Esophagus muscularis mucosa (tissue), 3 donors: Measurements from ENCODE around the gene LITAF.

Experiments
- POLR2A ChIP-seq: fragments of 450-650 bp; IDR thresholded peaks from one replicate; pipeline ENCODE4 v1.6.1; 2017; ENCODE audit warnings: antibody characterized with exemption, moderate library complexity, mild to moderate bottlenecking, low read depth
- TF ChIP-seq, protein P1 (sequence below), 3 experiments: fragments of 200-600 bp in 2 of 3; fragments of 450-650 bp in 1 of 3; sonication (generic) in 2 of 3; IDR thresholded peaks; one replicate each; pipeline ENCODE4 v1.5.1; 2017 to 2019; ENCODE audit warnings: antibody characterized with exemption in 3 of 3, mild to moderate bottlenecking in 2 of 3, moderate library complexity in 1 of 3

- TF ChIP-seq, protein P1, sequence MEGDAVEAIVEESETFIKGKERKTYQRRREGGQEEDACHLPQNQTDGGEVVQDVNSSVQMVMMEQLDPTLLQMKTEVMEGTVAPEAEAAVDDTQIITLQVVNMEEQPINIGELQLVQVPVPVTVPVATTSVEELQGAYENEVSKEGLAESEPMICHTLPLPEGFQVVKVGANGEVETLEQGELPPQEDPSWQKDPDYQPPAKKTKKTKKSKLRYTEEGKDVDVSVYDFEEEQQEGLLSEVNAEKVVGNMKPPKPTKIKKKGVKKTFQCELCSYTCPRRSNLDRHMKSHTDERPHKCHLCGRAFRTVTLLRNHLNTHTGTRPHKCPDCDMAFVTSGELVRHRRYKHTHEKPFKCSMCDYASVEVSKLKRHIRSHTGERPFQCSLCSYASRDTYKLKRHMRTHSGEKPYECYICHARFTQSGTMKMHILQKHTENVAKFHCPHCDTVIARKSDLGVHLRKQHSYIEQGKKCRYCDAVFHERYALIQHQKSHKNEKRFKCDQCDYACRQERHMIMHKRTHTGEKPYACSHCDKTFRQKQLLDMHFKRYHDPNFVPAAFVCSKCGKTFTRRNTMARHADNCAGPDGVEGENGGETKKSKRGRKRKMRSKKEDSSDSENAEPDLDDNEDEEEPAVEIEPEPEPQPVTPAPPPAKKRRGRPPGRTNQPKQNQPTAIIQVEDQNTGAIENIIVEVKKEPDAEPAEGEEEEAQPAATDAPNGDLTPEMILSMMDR (IDR thresholded peaks at IDR 0.05) = no peak
- TF ChIP-seq POLR2A = no peak
Observed at GRCh38 chr16:11546608-11547061, 40.1 kb downstream of the LITAF start.
